ENCODE data around the gene PROSER2.

The PROSER2 gene

GRCh38 chr10:11804336-11804735 is 18.8 kb upstream of the PROSER2 start:
- no peaks in the 10 kb centered on the region for H3K9me3 ChIP-seq (ENCODE audit: insufficient read depth, low read length)
- H3K27me3 ChIP-seq (ENCODE audit: insufficient read depth, insufficient read length), result no peaks in the 10 kb centered on the region
- no peak overlapping the region for H3K9ac ChIP-seq (ENCODE audit: insufficient read length, low read depth)
- H3K4me1 ChIP-seq (ENCODE audit: insufficient read depth, insufficient read length), result peaks cover 3% of the 10 kb centered on the region
- TF ChIP-seq YY1 (IDR thresholded peaks at IDR 0.05; ENCODE audit: insufficient read depth, insufficient read length) (no peak), SUZ12 (IDR thresholded peaks at IDR 0.05; ENCODE audit: extremely low read depth, insufficient read depth, insufficient read length) (no peak), ZNF274 (IDR thresholded peaks at IDR 0.05; ENCODE audit: low read depth, low read length) (no peak)
- H3K4me3 ChIP-seq (ENCODE audit: insufficient read length, low read depth), result no peak overlapping the region
- DNase-seq (ENCODE audit: low read depth, low spot score), result no peak
- no peaks in the 10 kb centered on the region for H3K36me3 ChIP-seq (ENCODE audit: insufficient read depth, insufficient read length, low read length)

- DNase-seq (ENCODE audit: low read depth, low spot score), result no peak
- H3K36me3 ChIP-seq (ENCODE audit: insufficient read depth, insufficient read length, low read length), result no peaks in the 10 kb centered on the region
- no peaks in the 10 kb centered on the region for H3K9me3 ChIP-seq (ENCODE audit: insufficient read depth, low read length)
- no peaks in the 10 kb centered on the region for H3K27me3 ChIP-seq (ENCODE audit: insufficient read depth, insufficient read length)
- no peak overlapping the region for H3K4me3 ChIP-seq (ENCODE audit: insufficient read length, low read depth)
- no peak overlapping the region for H3K9ac ChIP-seq (ENCODE audit: insufficient read length, low read depth)
- no peak for TF ChIP-seq SUZ12 (IDR thresholded peaks at IDR 0.05; ENCODE audit: extremely low read depth, insufficient read depth, insufficient read length)
- no peak for TF ChIP-seq YY1 (IDR thresholded peaks at IDR 0.05; ENCODE audit: insufficient read depth, insufficient read length)
- no peak for TF ChIP-seq ZNF274 (IDR thresholded peaks at IDR 0.05; ENCODE audit: low read depth, low read length)
- H3K4me1 ChIP-seq (ENCODE audit: insufficient read depth, insufficient read length), result peaks cover 4% of the 10 kb centered on the region
Measured at GRCh38 chr10:11805792-11806191, 17.4 kb upstream of the PROSER2 start.

DNA sequence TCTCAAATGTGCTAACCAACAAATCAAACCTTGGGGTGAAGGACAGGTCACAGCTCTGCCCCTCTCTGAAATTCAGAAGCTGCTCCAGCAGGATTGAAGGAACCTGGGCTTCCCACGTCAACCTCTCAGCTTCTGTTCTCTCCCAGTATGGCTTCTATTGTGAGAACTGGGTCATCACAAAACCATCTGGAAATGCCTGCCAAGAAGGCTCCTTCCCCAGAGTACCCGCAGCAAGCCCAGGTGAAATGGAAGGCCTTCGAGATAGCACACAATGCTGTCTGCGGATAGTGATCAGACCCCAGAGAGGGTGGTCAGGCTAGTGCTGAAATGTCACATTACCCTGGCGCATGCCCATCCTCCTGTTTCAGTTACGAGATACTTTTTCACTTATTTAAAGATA is 16.4 kb upstream of the PROSER2 start:
- no peak for TF ChIP-seq SUZ12 (IDR thresholded peaks at IDR 0.05; ENCODE audit: extremely low read depth, insufficient read depth, insufficient read length)
- TF ChIP-seq YY1 (IDR thresholded peaks at IDR 0.05; ENCODE audit: insufficient read depth, insufficient read length), result no peak
- TF ChIP-seq ZNF274 (IDR thresholded peaks at IDR 0.05; ENCODE audit: low read depth, low read length), result no peak
- no peaks in the 10 kb centered on the region for H3K27me3 ChIP-seq (ENCODE audit: insufficient read depth, insufficient read length)
- no peaks in the 10 kb centered on the region for H3K36me3 ChIP-seq (ENCODE audit: insufficient read depth, insufficient read length, low read length)
- no peaks in the 10 kb centered on the region for H3K9me3 ChIP-seq (ENCODE audit: insufficient read depth, low read length)
- H3K4me1 ChIP-seq (ENCODE audit: insufficient read depth, insufficient read length), result peaks cover 4% of the 10 kb centered on the region
- no peak overlapping the region for H3K9ac ChIP-seq (ENCODE audit: insufficient read length, low read depth)
- DNase-seq (ENCODE audit: low read depth, low spot score), result no peak
- no peak overlapping the region for H3K4me3 ChIP-seq (ENCODE audit: insufficient read length, low read depth)

GRCh38 chr10:11808808-11809207 is 14.3 kb upstream of the PROSER2 start:
- Histone ChIP-seq H3K9me3 (ENCODE audit: insufficient read depth, low read length) (no peaks in the 10 kb centered on the region), H3K4me1 (ENCODE audit: insufficient read depth, insufficient read length) (peaks cover 4% of the 10 kb centered on the region), H3K27me3 (ENCODE audit: insufficient read depth, insufficient read length) (no peaks in the 10 kb centered on the region), H3K4me3 (ENCODE audit: insufficient read length, low read depth) (no peak overlapping the region), H3K36me3 (ENCODE audit: insufficient read depth, insufficient read length, low read length) (no peaks in the 10 kb centered on the region), H3K9ac (ENCODE audit: insufficient read length, low read depth) (no peak overlapping the region)
- TF ChIP-seq YY1 (IDR thresholded peaks at IDR 0.05; ENCODE audit: insufficient read depth, insufficient read length), result no peak
- no peak for TF ChIP-seq ZNF274 (IDR thresholded peaks at IDR 0.05; ENCODE audit: low read depth, low read length)
- no peak for TF ChIP-seq SUZ12 (IDR thresholded peaks at IDR 0.05; ENCODE audit: extremely low read depth, insufficient read depth, insufficient read length)
- DNase-seq (ENCODE audit: low read depth, low spot score), result no peak

GRCh38 chr10:11810313-11810766 is 12.8 kb upstream of the PROSER2 start:
- no peak overlapping the region for H3K4me3 ChIP-seq (ENCODE audit: insufficient read length, low read depth)
- no peaks in the 10 kb centered on the region for H3K9me3 ChIP-seq (ENCODE audit: insufficient read depth, low read length)
- H3K36me3 ChIP-seq (ENCODE audit: insufficient read depth, insufficient read length, low read length), result no peaks in the 10 kb centered on the region
- TF ChIP-seq SUZ12 (IDR thresholded peaks at IDR 0.05; ENCODE audit: extremely low read depth, insufficient read depth, insufficient read length) (no peak), YY1 (IDR thresholded peaks at IDR 0.05; ENCODE audit: insufficient read depth, insufficient read length) (no peak), ZNF274 (IDR thresholded peaks at IDR 0.05; ENCODE audit: low read depth, low read length) (no peak)
- H3K4me1 ChIP-seq (ENCODE audit: insufficient read depth, insufficient read length), result peaks cover 4% of the 10 kb centered on the region
- H3K9ac ChIP-seq (ENCODE audit: insufficient read length, low read depth), result no peak overlapping the region
- DNase-seq (ENCODE audit: low read depth, low spot score), result no peak
- no peaks in the 10 kb centered on the region for H3K27me3 ChIP-seq (ENCODE audit: insufficient read depth, insufficient read length)

- no peak for TF ChIP-seq ZNF274 (IDR thresholded peaks at IDR 0.05; ENCODE audit: low read depth, low read length)
- TF ChIP-seq SUZ12 (IDR thresholded peaks at IDR 0.05; ENCODE audit: extremely low read depth, insufficient read depth, insufficient read length), result no peak
- TF ChIP-seq YY1 (IDR thresholded peaks at IDR 0.05; ENCODE audit: insufficient read depth, insufficient read length), result no peak
- no peaks in the 10 kb centered on the region for H3K9me3 ChIP-seq (ENCODE audit: insufficient read depth, low read length)
- no peak overlapping the region for H3K4me3 ChIP-seq (ENCODE audit: insufficient read length, low read depth)
- DNase-seq (ENCODE audit: low read depth, low spot score), result no peak
- H3K4me1 ChIP-seq (ENCODE audit: insufficient read depth, insufficient read length), result peaks cover 4% of the 10 kb centered on the region
- H3K9ac ChIP-seq (ENCODE audit: insufficient read length, low read depth), result no peak overlapping the region
- H3K27me3 ChIP-seq (ENCODE audit: insufficient read depth, insufficient read length), result no peaks in the 10 kb centered on the region
- no peaks in the 10 kb centered on the region for H3K36me3 ChIP-seq (ENCODE audit: insufficient read depth, insufficient read length, low read length)
Measured at GRCh38 chr10:11810973-11811372, 12.2 kb upstream of the PROSER2 start.

DNA sequence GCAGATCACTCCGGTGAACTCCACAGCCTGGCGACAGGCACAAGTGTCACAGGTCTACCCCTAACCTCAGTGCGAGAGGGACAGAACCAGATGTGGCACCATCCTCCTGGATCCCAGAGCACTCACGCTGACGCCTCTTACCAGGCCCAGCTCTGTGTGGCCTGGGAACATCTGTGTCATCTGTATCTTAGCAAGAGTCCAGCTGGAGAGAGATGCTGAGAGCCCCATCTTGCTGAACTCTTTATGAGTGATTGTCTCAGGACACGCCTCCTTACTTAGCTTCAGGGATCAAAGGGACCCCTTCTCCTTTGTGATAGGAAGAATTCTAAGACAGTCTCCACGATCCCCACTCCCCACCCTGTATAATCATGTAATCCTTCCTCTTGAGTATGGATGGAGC is 10.0 kb upstream of the PROSER2 start:
- Histone ChIP-seq H3K9me3 (ENCODE audit: insufficient read depth, low read length) (no peaks in the 10 kb centered on the region), H3K36me3 (ENCODE audit: insufficient read depth, insufficient read length, low read length) (no peaks in the 10 kb centered on the region), H3K9ac (ENCODE audit: insufficient read length, low read depth) (no peak overlapping the region), H3K4me1 (ENCODE audit: insufficient read depth, insufficient read length) (peaks cover 4% of the 10 kb centered on the region), H3K4me3 (ENCODE audit: insufficient read length, low read depth) (no peak overlapping the region), H3K27me3 (ENCODE audit: insufficient read depth, insufficient read length) (no peaks in the 10 kb centered on the region)
- DNase-seq (ENCODE audit: low read depth, low spot score), result no peak
- TF ChIP-seq ZNF274 (IDR thresholded peaks at IDR 0.05; ENCODE audit: low read depth, low read length) (no peak), SUZ12 (IDR thresholded peaks at IDR 0.05; ENCODE audit: extremely low read depth, insufficient read depth, insufficient read length) (no peak), YY1 (IDR thresholded peaks at IDR 0.05; ENCODE audit: insufficient read depth, insufficient read length) (no peak)
